Measurements from ENCODE around the gene TOLLIP.

- no peak for TF ChIP-seq CTCF (IDR thresholded peaks at IDR 0.05; ENCODE audit: low read depth, low read length, poor library complexity, severe bottlenecking)
- TF ChIP-seq EZH2phosphoT487 (IDR thresholded peaks at IDR 0.05; ENCODE audit: borderline replicate concordance, low read length): no peak
Observed at GRCh38 chr11:1308743-1309497, 512 bp downstream of the TOLLIP start.

All from DOHH2 (cell line).